MM.1S (cell line): ENCODE data around the gene DNAAF3.

Experiments
- EZH2 ChIP-seq: fragments of 300-600 bp; sonication (generic); optimal IDR thresholded peaks from 2 replicates; pipeline ENCODE3; 2017; ENCODE audit warnings: low read depth, mild to moderate bottlenecking, antibody characterized with exemption, low read length, mixed read lengths
- TF ChIP-seq, protein P1 (sequence below): fragments of 300-600 bp; sonication (generic); IDR thresholded peaks from 2 replicates; pipeline ENCODE4 v1.5.1; 2016; ENCODE audit warnings: antibody characterized with exemption, low read length, mixed read lengths

DNA sequence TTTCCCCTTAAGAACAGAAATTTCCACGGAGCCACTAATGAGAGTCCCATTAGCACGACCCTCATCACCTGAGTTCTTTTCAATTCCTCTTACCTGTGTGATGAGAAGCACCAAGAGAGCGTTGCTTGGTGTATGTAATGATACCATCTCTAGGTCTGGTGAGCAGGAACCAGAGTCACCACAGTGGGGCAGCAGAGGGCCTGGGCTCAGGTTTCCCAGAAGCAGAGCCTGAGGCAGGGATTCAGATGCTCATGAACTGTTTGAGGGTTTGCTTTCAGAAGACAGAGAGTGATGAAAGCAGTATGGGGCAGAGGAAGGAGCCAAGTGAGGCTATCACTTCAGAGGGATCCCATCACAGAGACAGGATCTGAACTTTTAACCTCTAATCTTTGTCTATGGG lies 46.0 kb upstream of the DNAAF3 start:
- TF ChIP-seq, protein P1, sequence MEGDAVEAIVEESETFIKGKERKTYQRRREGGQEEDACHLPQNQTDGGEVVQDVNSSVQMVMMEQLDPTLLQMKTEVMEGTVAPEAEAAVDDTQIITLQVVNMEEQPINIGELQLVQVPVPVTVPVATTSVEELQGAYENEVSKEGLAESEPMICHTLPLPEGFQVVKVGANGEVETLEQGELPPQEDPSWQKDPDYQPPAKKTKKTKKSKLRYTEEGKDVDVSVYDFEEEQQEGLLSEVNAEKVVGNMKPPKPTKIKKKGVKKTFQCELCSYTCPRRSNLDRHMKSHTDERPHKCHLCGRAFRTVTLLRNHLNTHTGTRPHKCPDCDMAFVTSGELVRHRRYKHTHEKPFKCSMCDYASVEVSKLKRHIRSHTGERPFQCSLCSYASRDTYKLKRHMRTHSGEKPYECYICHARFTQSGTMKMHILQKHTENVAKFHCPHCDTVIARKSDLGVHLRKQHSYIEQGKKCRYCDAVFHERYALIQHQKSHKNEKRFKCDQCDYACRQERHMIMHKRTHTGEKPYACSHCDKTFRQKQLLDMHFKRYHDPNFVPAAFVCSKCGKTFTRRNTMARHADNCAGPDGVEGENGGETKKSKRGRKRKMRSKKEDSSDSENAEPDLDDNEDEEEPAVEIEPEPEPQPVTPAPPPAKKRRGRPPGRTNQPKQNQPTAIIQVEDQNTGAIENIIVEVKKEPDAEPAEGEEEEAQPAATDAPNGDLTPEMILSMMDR, result peak; percentile 96
- no peak for TF ChIP-seq EZH2
